HG02981 (cell line): ENCODE measurements around the gene RAD18.

Experiments used
- ATAC-seq: cut with Tn5 transposase; IDR thresholded peaks from one replicate; pipeline ENCODE4 v1.9.1; 2021; ENCODE audit warnings: mild to moderate bottlenecking, moderate library complexity; ENCODE audit not compliant: unreplicated experiment

Gene RAD18

GRCh38 chr3:8839607-8840325, 123.5 kb downstream of the RAD18 start:
- no peak for ATAC-seq

DNA sequence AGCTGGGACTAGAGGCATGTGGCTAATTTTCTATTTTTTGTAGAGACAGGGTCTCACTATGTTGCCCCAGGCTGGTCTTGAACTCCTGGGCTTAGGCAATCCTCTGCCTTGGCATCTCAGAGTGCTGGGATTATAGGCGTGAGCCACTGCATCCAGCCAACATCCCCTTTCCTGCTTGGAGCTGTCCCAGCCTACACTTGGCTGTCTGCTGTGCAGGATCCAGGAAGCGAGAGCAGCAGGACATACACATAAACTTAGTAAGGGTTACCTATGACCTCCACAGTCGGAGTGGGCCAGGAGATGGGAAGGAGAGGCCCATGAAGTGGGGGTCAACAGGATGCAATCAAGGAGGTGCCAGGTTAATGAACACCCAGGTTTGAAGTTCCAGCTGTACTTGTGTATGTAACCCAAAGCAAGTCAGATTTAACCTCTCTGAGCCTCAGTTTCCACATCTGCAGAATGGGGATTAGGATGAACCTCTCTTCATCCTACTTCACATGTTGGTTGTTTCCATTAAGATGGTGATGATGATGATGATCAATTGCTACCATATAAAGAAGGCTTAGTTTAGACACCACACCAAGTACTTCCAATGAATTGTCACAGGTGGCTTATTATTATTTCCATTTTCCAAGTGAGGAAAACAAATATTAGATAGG, 124.4 kb downstream of the RAD18 start:
- no peak for ATAC-seq

DNA sequence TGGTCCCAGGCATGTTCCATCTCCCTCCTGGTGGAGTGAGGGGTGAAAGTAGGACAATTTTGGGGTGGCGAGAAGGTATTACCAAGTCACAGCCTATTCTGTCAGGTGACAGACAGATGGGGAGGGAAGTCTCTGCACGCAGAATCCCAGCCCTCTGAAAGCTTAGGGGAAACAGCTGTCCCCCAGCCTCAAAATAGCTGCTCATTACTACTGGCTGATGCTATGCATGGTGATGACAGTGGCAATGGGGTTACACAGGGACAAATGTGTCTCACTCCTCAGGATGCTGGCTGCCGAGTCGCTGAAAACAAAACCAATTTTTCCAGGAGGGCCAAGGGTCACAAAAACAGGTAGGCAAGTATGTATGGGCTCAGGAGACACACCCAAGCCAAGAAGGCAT, 125.0 kb downstream of the RAD18 start:
- ATAC-seq = no peak

- no peak for ATAC-seq
Observed at GRCh38 chr3:8837162-8837561, 126.1 kb downstream of the RAD18 start.

GRCh38 chr3:8836096-8836495, 127.2 kb downstream of the RAD18 start:
- ATAC-seq = no peak

DNA sequence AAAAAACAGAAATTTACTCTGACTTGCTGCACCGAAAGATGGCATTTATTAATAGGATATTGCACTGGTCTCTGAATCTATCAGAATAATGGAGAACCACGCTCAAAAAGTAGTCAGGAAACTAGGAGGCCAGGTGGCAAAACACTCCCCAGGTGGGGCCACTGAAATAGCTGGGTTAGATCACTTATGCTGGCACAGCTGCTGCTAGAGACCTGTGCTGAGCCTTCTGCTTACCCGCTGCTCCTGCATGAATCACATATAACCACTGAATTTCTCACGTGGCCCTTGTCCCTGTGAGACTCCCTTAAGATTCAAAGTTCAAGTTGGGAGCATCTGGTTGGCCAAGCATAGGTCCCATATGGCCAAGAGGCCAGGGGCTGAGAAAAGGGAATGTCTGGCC, 127.9 kb downstream of the RAD18 start:
- ATAC-seq = no peak

GRCh38 chr3:8834974-8835373, 128.3 kb downstream of the RAD18 start:
- no peak for ATAC-seq

GRCh38 chr3:8827641-8828040, 135.6 kb downstream of the RAD18 start:
- no peak for ATAC-seq
